Globus pallidus (tissue), 1 donor: ENCODE data around the gene APOBEC3G.
"Not testable (repeated sequence)": the region's sequence is repeated elsewhere in the genome, so short reads cannot be mapped to it uniquely, and the experiment has no call there.

Experiments
- DNase-seq: peaks from one replicate; pipeline ENCODE4 v3.0.0-alpha.2; 2015; ENCODE audit warnings: low spot score

APOBEC3G gene

DNA sequence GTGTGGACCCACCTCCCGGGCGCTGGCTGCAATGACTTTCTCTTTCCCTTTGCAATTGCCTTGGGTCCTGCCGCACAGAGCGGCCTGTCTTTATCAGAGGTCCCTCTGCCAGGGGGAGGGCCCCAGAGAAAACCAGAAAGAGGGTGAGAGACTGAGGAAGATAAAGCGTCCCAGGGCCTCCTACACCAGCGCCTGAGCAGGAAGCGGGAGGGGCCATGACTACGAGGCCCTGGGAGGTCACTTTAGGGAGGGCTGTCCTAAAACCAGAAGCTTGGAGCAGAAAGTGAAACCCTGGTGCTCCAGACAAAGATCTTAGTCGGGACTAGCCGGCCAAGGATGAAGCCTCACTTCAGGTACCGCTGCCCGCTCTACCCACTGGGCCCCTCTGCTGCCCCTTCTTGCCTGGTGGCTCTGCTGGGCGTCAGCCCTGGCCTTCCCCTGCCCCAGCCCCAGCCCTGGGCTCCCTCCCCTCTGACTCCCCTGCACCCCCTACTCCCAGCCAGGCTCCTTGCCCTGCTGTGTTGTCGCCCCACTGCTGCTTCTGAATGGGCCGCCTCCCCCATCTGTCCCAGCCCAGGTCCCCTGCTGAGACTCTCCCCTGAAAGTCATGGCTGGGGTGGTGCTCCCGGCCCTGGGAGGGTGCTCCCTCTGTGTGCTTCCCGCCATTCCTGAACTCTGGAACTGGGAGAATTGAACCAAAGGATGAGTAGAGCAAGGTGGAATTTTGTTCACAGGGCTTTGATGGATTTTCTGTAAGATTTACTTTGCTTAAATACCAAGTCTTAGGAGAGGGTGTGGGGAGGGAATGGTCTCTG is at the start of gene APOBEC3G:
Gene APOBEC3G (plus strand): TSS at position 250 of the 815 bp plus-strand sequence. CDS start 87 bp downstream, at position 337.
- DNase-seq: peak; percentile 39

DNA sequence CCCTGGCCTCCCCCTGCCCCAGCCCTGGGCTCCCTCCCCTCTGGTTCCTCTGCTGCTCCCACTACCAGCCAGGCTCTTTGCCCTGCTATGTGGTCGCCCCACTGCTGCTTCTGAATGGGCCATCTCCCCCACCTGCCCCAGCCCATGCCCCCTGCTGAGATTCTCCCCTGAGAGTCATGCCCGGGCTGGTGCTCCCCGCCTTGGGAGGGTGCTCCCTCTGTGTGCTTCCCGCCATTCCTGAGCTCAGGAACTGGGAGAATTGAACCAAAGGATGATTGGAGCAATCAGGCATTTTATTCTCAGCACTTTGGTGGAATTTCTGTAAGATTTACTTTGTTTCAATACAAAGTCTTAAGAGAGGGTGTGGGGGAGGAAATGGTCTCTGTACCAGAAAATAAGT is 49.4 kb upstream of the APOBEC3G start:
- no peak for DNase-seq

DNA sequence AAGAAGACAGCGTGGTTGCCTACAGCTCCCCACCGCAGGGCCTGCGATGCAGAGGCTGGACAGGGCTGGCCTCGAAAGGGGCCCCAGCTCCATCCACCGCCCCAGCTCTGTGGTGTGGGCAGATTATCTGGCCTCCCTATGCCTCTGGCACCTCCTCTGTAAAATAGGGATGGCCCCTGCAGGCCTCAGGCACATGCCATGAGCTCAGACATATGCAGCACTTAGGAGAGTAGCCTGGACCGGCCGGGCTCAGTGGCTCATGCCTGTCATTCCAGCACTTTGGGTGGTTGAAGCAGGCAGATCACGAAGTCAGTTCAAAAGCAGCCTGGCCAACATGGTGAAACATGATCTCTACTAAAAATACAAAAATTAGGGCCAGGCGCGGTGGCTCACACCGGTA is 48.8 kb upstream of the APOBEC3G start:
- DNase-seq: no peak

DNA sequence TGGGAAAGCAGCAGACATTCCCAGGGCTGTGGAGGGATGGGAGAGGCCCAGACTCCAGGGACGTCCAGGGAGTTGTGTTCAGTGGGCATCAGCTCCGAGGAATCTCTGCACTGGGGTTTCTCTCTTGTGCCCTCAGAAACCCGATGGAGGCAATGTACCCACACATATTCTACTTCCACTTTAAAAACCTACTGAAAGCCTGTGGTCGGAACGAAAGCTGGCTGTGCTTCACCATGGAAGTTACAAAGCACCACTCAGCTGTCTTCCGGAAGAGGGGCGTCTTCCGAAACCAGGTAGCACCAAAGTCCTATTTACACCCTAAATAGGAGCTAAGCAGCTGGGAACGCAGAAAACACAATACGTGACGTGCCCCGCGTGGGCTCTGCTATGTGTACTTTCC is 47.8 kb upstream of the APOBEC3G start:
- DNase-seq: no peak

DNA sequence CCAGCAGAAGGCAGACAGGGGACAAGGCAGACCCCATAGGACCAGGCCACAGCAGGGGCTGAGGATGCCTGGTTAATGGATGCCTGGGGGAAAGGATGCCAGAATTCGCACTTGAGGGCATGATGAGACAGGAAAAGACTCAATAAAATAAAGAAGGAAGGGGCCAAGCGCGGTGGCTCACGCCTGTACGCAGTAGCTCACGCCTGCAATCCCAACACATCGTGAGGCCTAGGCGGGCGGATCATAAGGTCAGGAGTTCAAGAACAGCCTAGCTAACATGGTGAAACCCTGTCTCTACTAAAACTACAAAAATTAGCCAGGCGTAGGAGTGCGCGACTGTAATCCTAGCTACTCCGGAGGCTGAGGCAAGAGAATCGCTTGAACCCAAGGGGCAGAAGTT is 46.4 kb upstream of the APOBEC3G start:
- DNase-seq: no peak

DNA sequence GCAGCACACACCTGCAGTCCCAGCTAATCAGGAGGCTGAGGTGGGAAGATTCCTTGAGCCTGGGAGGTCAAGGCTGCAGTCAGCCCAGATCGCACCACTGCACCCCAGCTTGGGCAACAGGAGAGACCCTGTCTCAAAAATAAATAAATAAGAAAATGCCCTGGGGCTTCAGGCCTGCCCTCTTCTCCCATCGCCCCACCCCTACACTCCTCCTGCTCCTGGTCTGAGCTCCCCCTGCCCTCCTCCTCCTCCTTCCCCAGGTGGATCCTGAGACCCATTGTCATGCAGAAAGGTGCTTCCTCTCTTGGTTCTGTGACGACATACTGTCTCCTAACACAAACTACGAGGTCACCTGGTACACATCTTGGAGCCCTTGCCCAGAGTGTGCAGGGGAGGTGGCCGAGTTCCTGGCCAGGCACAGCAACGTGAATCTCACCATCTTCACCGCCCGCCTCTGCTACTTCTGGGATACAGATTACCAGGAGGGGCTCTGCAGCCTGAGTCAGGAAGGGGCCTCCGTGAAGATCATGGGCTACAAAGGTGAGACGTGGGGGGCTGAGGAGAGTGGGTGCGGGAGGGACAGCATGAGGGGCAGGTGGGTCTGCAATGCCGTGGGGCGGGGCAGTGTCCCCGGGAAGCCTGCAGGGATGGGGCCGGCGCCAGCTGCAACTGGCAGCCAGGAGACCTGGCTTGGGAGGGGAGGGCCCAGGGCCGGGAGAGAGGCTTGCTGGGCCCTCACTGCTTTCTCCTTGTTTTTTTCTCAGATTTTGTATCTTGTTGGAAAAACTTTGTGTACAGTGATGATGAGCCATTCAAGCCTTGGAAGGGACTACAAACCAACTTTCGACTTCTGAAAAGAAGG is 45.4 kb upstream of the APOBEC3G start:
- not testable (repeated sequence) for DNase-seq

DNA sequence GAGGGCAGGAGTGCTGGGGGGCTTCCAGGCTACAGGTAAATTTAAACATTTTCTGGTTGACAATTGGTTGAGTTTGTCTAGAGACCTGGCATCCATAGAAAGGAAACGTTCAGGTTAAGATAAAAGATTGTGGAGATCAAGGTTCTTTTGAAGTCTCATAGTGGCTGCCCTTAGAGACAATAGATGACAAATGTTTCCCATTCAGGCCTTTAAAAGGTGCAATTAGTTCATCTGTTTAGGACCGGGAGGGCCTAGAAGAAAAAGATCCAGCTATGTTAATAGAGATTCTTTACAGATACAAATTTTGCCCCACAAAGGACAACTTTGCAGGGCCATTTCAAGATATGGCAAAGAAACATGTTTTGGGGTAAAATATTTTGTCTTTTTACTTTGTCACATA is 40.0 kb upstream of the APOBEC3G start:
- not testable (repeated sequence) for DNase-seq

DNA sequence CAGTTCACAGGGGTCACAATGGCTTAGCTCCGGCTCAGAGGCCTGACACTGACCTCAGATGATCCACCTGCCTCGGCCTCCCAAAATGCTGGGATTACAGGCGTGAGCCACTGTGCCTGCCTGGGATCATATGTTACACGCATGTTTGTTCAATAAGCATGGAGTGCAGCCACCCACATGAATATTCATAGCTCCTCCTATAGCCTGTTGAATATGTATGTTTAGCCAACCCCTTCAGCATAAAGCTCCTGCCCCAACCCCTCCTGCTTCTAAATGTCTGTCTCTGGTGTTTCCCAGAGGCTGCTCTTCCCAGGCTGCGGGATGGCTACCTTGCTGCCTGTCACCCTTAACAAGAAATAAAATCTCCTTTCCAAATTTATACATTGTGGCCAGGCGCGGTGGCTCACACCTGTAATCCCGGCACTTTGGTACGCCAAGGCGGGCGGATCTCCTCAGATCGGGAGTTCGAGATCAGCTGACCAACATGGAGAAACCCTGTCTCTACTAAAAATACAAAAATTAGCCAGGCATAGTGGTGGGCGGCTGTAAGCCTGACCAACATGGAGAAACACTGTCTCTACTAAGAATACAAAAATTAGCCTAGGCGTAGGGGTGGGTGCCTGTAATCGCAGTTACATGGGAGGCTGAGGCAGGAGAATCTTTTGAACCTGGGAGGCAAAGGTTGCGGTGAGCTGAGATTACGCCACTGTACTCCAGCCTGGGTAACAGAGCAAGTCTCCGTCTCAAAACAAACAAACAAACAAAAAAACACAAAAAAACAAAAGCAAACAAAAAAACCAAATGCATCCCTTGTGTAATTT is 37.6 kb upstream of the APOBEC3G start:
- DNase-seq: no peak

DNA sequence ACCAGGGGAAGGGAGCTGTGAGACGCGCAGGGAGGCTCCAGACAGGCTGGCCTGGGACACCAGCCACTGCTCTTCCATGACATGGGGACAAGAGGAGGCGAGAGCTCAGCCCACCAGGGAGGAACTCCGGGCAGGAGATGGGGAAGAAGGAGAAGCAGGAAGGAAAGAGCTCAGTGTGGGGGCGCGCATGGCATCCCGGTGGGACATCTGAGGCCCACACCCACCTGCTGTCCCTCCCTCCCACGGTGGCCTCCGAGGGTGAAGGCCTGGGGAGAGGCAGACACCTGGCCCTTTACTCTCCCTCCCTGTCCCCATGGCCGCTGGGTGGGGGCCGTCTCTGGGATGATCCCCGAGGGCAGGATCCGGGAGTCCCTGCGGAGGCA is 36.9 kb upstream of the APOBEC3G start:
- DNase-seq: not testable (repeated sequence)

DNA sequence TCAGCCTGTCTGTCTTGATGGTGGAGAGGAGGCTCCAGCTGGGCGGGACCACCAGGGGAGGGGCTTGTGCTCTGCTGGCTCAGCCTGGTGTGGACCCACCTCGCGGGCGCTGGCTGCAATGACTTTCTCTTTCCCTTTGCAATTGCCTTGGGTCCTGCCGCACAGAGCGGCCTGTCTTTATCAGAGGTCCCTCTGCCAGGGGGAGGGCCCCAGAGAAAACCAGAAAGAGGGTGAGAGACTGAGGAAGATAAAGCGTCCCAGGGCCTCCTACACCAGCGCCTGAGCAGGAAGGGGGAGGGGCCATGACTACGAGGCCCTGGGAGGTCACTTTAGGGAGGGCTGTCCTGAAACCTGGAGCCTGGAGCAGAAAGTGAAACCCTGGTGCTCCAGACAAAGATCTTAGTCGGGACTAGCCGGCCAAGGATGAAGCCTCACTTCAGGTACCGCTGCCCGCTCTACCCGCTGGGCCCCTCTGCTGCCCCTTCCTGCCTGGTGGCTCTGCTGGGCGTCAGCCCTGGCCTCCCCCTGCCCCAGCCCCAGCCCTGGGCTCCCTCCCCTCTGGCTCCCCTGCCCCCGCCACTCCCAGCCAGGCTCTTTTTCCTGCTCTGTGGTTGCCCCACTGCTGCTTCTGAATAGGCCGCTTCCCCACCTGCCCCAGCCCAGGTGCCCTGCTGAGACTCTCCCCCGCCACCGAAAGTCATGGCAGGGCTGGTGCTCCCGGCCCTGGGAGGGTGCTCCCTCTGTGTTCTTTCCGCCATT is 36.4 kb upstream of the APOBEC3G start, which contains the start of gene APOBEC3F:
Gene APOBEC3F (plus strand): TSS at position 327 of the 759 bp plus-strand sequence. CDS start 97 bp downstream, at position 424.
- DNase-seq: not testable (repeated sequence)

DNA sequence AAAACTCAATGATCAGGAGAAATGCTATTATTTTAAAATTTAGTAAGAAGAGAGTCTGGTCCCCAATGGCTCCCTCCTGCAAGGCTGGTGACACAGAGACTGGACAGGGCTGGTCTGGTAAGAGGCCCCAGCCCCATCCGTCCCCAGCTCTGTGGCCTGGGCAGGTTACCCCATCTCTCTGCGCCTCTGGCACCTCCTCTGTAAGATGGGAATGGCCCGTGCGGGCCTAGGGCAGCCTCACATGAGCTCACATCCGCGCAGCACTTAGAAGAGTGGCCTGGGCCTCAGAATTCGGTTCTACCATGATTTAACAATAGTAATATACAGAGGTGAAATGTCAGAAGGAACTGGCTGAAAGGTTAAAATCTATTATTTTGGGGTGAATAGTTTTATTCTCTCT is 35.2 kb upstream of the APOBEC3G start:
- DNase-seq: no peak

DNA sequence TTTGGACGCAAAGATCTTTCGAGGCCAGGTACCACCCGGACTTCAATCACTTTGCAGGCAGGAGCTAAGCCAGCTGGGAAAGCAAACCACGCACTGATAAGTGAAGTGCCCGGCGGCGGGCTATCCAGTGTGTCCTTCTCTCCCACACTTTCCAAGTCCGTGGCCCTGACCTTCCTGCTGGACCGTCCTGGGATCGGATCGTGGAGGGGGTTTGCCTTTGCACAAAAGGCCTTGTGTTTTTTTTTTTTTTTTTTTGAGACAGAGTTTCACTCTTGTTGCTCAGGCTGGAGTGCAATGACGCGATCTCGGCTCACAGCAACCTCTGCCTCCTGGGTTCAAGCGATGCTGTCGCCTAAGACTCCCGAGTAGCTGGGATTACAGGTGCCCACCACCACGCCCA is 34.0 kb upstream of the APOBEC3G start:
- DNase-seq: not testable (repeated sequence)

DNA sequence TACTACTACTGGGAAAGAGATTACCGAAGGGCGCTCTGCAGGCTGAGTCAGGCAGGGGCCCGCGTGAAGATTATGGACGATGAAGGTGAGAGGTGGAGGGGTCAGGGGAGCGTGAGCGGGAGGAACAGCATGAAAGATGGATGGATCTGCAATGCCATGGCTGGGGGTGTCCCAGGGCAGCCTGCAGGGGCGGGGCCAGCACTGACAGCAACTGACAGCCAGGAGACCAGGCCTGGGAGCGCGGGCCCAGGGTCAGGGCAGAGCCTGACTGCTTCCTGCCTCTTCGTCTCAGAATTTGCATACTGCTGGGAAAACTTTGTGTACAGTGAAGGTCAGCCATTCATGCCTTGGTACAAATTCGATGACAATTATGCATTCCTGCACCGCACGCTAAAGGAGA is 31.9 kb upstream of the APOBEC3G start:
- DNase-seq: not testable (repeated sequence)

DNA sequence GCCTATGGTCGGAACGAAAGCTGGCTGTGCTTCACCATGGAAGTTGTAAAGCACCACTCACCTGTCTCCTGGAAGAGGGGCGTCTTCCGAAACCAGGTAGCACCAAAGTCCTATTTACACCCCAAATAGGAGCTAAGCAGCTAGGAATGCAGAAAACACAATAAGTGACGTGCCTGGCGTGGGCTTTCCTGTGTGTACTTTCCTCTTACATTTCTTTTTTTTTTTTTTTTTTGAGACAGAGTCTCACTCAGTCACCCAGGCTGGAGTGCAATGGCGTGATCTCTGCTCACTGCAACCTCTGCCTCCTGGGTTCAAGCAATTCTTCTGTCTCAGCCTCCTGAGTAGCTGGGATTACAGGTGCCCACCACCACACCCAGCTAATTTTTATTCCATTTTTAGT is 27.6 kb upstream of the APOBEC3G start:
- DNase-seq: not testable (repeated sequence)

DNA sequence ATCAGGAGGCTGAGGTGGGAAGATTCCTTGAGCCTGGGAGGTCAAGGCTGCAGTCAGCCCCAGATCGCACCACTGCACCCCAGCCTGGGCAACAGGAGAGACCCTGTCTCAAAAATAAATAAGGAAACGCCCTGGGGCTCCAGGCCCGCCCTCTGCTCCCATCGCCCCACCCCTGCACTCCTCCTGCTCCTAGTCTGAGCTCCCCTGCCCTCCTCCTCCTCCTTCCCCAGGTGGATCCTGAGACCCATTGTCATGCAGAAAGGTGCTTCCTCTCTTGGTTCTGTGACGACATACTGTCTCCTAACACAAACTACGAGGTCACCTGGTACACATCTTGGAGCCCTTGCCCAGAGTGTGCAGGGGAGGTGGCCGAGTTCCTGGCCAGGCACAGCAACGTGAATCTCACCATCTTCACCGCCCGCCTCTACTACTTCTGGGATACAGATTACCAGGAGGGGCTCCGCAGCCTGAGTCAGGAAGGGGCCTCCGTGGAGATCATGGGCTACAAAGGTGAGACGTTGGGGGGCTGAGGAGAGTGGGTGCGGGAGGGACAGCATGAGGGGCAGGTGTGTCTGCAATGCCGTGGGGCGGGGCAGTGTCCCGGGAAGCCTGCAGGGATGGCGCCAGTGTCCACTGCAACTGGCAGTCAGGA is 25.1 kb upstream of the APOBEC3G start:
- not testable (repeated sequence) for DNase-seq

DNA sequence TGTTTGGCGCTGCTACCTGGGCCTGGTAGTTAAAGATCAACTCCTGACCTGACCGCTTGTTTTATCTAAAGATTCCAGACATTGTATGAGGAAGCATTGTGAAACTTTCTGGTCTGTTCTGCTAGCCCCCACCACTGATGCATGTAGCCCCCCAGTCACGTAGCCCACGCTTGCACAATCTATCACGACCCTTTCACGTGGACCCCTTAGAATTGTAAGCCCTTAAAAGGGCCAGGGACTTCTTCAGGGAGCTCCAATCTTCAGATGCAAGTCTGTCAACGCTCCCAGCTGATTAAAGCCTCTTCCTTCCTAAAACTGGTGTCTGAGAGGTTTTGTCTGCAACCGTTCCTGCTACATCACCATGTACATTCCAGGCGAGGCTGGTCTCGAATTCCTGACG is 21.4 kb upstream of the APOBEC3G start:
- no peak for DNase-seq

DNA sequence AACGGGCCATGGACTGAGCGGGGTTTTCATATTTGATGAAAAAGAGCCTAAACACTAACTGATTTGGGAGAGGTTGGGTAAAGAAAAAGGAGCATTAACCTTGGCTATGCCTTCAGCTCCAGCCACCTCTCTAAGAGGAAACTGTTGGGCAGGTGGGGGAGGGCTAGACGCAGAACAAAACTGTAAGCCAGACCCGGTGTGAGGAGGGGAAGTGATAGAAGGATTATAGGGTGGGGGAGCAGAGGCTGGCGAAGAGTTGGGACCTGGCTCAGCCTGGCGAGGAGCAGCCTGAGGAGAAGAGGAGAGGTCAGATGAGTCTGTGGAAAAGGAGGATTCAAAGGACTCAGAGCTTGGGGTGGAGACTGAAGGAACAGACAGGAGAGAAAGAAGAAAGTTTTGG is 15.8 kb upstream of the APOBEC3G start:
- not testable (repeated sequence) for DNase-seq

DNA sequence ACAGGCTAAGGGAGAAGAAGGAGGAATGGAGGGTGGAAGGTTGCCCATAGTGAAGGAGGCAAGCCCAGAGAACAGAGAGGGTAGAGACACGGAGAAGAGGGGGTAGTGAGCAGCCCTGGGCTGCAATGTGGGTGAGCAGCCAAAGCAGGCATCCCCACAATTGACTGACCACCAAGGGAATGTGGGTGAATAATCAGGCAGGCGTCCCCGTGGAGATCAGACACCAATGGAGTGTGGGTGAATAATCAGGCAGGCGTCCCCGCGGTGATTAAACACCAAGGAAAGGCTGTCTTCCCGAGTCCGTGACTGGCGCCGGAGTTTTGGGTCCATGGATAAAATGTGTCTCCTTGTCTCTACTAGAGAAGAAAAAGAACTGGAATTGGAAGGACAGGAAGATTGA is 15.1 kb upstream of the APOBEC3G start:
- not testable (repeated sequence) for DNase-seq

DNA sequence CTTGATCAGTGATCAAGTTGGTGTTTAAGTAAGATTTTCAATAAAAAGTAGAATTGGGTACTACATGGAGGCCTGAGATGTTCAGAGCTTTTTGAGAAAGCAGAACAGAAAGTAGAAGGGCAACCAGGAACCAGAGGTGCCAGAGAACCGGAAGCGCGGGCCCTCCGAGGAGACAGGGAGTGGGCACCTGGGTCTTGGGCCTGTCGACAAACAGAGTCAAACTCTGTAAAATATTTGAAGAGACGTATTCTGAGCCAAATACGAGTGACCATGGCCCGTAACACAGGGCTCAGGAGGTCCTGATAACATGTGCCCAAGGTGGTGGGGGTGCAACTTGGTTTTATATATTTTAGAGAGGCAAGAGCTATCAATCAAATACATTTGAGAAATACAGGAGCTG is 13.2 kb upstream of the APOBEC3G start:
- DNase-seq: not testable (repeated sequence)

DNA sequence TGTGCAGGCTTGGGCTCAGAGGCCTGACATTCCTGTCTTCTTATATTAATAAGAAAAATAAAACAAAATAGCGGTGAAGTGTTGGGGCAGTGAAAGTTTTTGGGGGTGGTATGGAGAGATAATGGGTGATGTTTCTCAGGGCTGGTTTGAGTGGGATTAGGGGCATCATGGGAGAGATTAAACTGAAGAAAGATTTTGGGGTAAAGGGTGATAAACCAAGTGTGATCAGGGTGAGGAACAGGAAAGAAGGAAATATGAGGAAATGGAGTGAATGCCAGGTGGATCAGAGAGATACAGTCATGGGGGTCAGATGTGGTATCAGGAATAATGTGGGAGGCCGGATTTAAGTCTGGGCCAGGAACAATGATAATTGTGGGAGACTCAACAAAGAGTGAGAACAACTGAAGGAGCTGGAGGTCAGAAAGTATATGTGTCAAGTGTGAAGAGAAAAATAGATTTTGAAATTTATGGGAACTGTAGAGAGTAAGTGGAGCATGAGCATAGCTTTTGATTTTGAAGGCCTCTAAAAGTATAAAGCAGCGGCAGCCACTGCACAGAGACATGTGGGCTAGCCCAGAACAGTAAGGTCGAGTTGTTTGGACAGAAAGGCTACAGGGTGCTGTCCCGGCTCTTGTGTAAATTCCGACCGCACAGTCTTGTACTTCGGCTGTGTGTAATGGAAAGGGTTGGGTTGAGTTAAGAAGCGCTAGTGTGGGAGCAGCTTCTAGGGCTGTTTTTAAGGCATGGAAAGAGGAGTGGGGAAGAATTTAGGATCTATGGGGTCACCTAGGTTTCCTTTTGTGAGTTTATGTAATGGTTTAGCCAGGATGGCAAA is 10.4 kb upstream of the APOBEC3G start:
- not testable (repeated sequence) for DNase-seq
